HUDEP-2 (cell line): ENCODE measurements around the gene SLC16A8.
A peak's percentile ranks its signal among the peaks of the same experiment; 100 is the strongest.
"Not testable (repeated sequence)": the region's sequence is repeated elsewhere in the genome, so short reads cannot be mapped to it uniquely, and the experiment has no call there.

Source experiments
- DNase-seq, 76 experiments: peaks; one replicate each; lab custom pipeline; 2025; ENCODE audit not compliant: unreplicated experiment in 76 of 76; lab: John Stamatoyannopoulos, UW

SLC16A8 gene

DNA sequence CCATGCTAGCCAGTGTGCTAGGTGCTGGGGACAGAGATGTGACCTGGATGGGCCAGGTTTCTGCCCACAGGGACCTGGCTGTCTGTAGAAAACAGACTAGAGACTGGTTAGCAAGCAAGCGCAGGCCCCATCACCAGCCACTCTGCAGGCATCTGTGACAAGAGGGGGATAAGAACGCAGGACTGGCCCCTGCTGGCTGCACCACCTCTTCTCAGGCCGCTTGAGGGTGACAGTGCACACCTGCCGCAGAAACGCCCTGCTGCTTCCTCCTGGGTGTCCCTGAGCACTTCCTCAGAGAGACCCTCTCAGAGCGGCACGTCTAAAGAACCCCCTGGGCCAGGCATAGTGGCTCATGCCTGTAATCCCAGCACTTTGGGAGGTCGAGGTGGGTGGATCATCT, 32.7 kb downstream of the SLC16A8 start:
- DNase-seq: no peak

DNA sequence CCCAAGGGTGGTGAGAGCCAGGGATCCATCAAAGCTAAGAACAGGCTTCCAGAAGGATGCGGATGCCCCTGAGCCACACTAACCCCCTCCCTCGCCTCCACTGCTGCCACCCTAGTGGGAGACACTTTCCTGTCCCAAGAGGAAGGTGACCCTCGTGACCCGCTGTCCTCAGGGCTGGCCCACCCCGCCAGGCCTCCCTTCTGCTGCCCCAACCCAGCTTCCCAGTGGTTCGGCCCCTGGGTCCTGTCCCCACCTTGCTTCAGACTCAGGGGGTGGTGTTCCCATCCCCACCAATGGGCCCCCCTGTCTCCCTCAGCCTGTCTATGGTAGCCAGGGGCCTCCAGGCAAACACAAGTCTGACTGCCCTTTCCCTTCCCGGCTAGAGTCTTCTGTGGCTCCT, 33.3 kb downstream of the SLC16A8 start:
- no peak for DNase-seq

DNA sequence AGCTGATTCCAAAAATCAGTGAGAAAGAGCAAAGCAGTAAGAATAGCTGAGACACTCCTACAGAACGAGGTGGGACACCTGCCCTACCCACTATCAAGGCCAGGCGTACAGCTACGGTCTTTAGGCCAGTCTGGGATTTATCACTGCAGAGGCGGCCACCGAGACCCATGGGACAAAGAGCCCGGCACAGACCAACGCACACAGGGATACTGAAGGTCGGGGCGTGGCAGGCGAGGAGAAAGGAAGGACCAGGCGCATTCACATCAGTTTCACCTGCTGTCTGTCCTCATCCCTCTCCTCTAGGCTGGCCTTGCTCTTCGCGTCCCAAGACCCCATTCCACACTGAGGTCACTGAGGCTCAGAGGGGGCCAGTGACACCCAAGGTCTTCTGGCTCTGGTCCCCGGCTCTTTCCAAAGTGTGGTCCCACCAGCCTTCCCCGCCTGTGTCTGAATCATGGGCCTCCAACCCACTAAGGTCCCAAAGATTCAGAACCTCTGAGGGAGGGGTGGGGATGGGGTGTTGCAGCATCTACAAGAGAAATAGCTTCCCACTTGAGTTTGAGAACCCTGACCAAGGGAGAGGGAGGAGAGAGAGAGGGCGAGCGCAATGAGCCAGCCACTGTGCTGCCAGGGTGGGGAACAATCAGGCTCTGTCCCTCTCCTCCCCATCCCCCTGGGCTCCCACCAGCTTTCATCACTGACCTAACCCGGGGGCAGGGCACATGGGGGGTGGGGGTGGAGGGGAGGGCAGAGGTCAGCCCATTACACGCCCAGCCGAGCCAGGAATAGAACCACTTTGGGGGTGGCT, 34.0 kb downstream of the SLC16A8 start:
- DNase-seq: no peak

DNA sequence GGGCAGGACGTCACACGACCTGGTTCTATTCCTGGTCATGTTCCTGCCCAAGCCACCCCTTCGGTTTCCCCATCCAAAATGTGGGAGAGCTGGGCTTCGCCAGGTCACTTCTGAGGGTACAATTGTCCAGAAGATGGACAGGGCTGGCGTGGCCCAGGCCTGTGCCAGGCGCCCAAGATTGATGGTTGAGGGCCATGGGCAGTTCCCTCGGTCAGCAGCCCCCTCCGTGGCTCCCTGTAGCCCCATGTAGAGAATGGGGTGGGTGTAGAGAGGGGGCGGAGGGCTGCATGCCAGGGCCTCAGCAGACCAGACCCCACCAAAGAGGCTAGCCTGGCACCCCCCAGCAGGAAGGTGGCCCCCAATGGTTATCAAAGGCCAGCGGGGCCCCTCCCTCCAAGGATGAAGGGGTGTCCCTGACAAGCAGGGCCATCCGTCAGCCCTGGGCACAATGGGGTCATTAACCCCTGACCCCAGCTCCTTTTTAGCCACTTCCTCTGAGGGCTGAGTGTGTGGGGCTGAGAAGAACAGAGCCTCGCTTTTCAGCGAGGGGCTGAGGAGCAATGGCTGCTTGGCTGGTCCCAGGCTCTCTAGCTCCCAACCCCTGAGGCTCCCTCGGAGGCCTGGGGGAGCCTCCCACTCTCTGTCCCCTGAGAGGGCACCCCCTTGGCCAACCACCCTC, 37.8 kb downstream of the SLC16A8 start:
- no peak for DNase-seq

DNA sequence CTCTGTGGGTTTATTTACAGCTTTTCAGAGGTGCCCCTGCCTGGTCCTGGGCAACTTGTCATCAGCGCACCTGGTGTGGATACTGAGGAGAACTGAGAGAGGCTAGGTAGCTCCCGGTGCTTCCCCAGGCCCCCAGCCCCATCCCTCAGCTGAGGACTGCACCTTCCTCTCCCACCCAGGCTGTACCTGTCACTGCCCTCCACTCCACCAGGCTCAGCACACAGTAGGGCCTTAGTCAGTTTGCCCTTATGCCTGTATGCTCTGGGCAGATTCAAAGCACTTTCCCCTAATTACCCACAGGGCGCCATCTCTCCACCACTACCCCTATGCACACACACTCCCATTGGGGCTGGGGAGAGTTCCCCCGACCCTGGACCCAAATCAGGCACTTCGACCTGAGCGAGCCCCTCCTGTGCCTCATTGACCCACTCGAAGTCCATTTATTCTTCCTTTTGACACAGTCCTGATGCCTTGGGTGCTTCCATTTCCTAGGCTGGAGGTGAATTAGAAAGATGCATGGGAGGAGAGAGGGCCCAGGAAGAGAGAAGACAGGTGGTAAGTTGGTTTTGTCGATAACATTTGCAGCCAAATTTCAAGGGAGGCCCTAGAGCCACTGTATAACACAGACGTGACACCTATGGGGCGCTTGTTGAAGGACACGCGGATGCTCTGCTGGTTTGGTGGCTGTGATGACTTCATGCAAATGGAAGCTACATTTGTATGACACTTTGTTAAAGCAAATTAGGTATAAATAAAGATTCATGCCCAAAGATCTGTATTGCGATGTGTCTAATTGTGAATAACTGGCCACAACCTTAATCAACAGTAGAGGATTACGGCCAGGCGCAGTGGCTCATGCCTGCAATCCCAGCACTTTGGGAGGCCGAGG, 40.6 kb downstream of the SLC16A8 start:
- peak in 1 of 76 experiments; percentile 7 for DNase-seq

DNA sequence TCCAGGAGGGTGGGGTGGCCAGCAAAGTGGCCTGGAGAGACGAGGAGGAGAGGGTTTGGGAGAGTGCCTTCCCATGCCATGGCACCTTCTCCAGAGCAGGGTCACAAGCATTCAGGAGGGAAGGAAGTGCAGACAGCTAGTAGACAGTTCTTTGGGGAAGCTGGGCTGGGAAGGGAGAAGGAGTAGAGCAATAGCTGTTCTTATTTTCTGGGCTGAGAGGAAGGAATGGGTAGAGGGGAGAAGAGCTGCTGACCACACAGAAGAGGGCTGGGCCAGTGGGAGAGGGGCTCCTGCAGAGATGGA, 41.5 kb downstream of the SLC16A8 start:
- no peak for DNase-seq

DNA sequence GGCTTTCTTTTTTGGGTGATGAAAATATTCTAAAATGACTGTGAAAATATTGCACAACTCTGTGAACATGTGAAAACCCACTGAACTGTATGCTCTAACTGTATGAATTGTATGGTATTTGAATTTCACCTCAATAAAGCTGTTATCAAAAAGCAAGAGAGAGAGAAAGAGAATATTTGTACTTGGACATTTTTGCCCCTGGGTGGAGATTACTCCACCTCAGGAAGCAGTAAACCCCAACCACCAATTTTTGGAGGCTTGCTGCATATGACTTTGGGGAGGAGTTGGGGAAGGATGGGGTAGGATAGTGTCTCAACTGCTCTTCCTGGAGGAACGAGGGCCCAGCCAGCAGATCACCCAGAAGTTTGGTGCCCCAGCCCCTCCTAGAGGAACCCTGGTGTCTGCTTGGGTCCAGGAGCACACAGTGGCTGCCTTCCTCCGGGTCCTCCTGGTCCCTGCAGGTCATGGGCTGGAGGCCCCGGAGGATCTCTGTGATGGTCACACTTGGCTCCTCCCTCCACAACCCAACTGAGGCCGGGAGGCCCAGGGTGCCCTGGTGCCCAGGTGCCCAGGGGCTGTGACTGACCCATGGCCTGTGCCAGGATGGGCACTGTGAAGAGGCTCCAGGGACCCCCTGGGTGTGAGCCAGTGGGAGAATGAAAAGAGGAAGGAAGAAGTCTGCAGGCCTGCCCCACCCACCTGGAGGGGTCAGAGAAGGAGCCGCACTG, 42.1 kb downstream of the SLC16A8 start:
- DNase-seq: no peak

DNA sequence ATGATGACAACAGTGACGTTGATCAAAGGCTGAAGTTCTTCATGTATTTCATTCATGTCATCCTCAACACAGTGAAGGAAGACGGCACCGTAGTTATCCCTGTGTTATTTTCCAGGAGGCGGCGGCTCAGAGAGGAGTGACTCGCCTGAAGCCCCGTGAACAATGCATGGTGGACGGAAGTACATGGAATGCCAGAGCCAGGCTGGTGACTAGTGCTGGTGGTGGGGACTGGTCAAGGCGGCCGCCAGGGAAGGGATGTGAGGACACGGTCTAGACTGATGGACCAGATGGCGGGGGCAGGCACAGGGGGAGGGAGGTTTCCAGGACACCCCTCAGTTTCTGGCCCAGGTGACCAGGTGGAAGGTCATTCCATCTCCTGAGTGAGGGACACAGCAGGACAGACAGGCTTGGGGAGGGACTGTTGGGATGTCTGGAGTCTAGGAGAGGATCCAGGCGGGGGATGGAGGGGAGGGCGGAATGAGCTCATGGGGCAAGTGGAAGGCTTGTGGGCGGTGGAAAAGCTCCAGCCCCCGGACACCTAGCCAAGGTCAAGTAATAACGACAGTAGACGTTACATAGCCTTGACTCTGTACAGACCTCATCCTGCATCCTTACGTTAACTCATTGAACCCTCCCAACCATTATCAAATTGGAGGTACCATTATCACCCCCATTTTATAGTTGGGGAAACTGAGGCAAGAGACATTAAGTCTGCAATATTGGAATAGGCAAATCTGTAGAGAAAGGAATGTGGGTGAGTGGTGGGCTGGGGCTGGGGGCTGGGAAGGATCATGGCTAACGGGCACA, 42.8 kb downstream of the SLC16A8 start:
- no peak for DNase-seq

DNA sequence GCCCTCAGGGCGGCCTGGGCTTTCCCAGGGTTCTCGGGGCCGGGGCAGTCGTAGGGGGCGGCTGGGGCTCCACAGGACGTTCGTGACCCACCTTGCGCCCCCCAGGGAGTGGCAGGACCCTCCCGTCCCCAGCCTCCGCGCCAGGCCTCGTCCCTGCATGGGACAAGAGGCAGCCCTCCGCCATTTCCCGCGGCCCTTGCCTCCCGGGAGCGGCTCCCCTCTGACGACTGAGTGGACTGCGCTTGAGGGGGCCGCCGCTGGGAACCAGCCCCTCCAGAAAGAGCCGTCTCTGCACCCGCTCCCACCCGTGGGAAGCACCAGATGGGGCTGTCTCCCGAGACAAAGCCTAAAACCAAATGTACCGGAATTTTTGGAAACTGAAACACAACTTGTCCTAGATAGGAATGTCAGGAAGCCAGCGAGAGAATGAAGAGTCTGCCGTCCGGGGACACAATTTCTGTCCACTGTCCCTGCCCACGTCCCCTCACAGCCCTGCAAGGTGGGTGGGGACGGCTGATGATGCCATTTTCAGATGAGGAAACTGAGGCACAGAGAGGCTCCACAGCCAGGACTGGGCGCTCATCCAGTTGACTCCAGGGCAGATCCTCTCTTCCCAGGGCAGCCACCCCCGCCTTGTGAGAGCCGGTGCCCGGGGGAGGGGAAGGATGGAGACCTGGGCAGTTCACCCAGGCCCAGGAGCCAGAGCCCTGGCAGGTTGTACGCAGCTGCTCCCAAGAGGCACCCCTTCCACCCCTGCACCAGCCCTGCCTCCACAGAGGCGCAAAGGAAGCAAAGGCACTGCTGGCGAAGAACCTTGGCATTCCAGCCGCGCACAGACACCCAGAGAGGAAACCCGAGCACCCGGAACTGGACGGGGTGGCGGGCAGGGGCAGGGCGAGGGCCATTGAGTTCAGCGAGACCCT, 44.8 kb downstream of the SLC16A8 start:
- DNase-seq: no peak

DNA sequence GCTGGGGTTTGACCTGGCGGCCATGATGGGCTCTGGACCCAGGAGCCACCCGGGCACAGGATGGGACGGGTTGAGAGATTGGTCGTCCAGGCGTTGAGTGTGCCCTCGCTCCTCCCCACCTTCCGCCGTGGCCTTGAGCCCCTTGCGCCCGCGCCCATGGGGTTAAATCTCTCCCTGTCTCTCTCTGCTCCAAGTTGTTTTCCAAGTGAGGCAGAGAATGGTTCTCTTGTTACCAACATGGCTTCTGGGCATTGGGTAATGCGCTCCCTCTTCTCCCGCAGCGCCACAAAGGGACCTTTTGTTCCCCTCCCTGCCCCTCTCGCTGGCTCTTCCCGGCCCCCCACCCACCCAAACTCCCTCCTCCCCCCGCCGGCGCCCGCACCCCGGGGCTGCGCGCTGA, 45.6 kb downstream of the SLC16A8 start:
- no peak for DNase-seq

DNA sequence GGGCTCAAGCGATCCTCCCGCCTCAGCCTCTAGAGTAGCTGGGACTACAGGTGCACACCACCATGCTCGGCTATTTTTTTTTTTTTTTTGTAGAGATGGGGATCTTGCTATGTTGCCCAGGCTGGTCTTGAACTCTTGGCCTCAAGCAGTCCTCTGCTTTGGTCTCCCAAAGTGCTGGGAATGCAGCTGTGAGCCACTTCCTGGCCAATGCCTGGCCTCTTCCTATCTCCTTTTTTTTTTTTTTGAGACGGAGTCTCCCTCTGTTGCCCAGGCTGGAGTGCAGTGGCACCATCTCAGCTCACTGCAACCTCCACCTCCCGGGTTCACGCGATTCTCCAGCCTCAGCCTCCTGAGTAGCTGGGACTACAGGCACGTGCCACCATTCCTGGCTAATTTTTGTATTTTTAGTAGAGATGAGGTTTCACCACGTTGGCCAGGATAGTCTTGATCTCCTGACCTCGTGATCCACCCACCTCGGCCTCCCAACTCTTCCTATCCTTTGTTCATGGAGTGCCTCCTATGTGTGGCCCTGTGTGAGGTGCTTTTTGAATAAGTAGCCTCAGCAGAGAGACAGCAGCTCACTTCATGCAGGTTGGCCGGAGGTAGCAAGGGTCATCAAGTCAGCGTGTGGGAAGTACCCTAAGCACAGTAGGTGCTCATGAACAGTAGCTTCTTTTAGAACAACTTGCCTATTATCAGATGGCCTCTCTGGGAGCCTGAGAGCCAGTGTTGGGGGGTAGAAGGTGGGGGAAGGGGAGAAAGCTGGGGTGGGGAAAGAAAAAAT, 46.4 kb downstream of the SLC16A8 start:
- DNase-seq: not testable (repeated sequence)

DNA sequence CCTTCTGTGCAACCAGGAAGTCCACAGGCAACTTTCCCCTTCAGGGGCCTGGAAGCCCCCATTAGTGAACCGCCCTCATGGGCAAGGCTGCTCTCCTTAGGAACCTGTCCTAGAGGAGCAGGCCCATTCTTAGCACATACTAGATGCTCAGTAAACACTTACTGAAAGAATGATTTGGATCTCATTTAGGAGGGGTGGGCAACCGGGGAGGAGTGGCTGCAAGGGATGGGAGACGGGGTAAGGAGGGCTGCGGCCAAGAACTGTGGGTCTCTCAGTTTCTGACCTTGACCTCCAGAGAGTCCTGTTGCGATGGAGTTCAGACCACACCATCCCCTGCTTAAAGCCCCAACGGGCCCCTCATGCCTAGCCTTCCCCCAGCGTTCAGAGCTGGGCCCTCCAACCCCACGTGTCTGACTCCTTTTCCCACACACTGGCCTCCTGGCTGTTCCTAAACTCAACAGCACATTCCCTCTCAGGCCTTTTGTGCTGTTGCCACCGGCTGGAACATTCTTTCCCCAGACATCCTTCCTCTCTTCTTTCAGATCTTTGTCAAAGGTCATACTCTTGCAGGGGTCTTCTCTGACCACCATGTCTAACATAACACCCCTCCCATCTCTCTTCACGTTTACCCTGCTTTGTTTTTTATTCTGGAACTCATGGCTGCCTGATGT, 47.5 kb downstream of the SLC16A8 start:
- no peak for DNase-seq

DNA sequence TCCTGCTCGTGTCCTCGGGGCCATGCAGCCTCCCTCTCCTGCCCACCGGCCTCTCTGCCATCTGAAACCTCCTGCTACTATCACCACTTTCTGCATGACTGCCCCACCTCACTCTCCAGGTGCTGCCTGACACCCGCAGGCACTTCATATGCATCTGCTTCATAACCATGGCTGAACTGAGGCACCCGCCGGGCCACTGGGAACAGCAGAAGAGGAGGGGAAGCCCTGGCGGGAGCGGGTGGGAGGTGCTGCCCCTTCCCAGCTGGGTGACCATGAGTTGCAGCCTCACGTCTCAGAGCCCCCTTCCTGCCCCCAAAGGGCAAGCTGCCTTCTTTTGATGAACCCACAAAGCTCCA, 48.5 kb downstream of the SLC16A8 start:
- DNase-seq: no peak

DNA sequence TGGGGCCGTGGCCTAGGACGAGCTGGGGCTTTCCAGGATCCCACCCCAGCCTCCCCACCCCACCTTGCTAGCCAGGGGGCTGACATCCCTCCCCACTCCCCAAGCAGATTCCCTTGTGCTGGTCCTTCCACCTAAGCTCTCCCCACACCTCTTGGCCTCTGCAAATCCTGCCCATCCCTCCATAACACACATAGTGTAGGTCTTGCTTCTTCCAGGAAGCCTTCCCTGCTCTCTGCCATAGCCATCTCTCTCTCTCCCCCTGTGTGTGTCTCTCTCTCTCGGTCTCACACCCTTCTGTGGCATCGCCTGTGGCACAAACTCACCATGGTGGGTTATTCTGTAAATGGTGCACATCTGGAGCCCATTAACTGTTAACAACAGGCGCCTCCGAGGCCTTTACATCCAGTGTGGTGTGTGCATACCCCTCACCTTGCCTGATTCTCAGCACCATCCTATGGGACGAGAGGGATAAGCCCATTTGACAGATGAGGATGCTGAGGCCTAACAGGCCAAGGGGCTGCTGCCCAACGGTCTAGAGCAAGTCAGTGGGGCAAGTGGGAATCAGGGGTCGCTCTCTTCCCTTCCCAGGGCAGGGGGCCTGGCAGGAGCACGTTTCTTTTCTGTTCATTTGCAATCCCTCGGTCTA, 49.0 kb downstream of the SLC16A8 start:
- no peak for DNase-seq

DNA sequence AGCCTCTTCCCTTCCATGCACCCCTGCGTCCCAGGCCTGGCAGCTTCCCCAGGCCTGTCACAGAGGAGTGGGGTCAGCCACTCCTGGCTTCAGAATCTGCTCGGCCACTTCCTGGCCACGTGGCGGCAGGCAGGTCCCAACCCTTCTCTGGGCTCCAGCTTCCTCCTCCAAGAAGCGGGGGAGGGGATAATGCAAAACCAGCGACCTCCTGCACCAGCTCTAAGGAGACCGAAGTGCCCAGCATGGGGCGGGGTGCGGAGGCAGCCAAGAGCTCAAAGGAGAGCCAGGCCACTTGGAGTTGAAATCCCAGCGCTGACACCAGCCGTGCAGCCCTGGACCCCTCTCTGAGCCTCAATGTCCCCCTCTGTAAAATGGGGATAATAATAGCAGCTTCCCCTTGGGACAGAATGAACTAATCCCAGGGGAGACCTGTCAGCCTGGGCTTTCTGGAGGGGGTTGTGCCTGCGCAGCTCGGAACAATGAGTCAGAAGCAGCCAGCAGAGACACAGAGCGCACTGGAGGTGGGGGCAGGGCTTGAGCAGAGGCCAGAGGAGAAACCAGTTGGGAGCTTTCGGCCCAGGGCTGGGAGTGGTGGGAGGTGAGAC, 49.6 kb downstream of the SLC16A8 start:
- peak in 48 of 76 experiments; percentile 2 to 70 (median 34) for DNase-seq

DNA sequence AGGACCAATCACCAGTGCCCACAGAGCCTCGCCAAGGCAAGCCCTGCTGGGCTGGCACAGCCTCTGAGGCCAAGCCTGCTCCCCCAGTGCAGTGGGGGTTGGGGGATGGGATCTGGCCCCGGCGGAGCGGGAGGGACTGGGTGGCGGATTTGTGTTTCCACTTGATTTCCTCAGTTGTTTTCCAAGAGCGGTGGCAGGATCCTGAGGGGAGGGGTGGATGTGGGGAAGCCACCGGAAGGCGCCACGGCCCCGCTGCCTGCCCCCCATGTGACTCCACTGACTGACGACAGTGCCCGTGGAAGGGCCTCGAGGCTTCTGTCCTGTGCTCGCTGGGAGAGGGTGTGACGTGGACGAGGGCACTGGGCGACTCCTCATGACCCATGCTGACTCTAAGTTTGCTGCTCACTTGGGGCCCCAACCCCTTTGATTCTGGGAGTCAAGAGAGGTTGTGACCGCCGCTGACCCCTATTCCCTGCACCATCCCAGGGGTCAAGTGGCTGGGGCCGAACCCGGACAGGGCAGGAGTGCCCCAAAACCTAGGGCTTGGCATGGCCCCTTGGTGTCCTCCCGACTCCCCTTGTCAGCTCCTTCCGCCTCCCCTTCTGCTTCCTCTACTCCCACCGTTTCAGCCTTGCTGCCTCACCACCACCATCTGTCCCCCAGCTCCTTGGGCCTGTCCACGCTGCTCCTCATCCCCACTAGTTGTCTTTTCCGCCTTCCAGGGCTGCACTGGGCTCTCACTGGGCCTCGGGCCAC, 50.3 kb downstream of the SLC16A8 start:
- DNase-seq: no peak
